Activated CD4-positive, alpha-beta T cell treated with anti-CD3 and anti-CD28 coated beads for 36 hours (primary cell): Measurements from ENCODE around the gene CAMTA2. TPM values are rescaled to one million over a fixed set of nuclear protein-coding genes. Genes with fewer than 3 reads are reported as not detected.

ENCODE experiments used
- ATAC-seq: fragments of 200-7000 bp; cut with Tn5 transposase; one replicate; pipeline ENCODE4 v1.10.0; 2021; ENCODE audit warnings: mild to moderate bottlenecking, moderate library complexity
- CTCF ChIA-PET: fragments of 350-600 bp; sonication (Branson Sonifier 250); formaldehyde crosslinking; loops from one replicate; lab custom pipeline; 2021; ENCODE audit warnings: antibody characterized with exemption; lab: Charles Lee
- POLR2A ChIA-PET: fragments of 350-600 bp; sonication (Branson Sonifier 250); formaldehyde crosslinking; loops from one replicate; lab custom pipeline; 2021; ENCODE audit warnings: antibody characterized with exemption, inconsistent platforms; lab: Charles Lee
- DNase-seq: peaks from one replicate; pipeline ENCODE4 v3.0.0-alpha.2; 2020
- H3K27ac Mint-ChIP-seq: one replicate; pipeline ENCODE4 v1.8.0; 2021; ENCODE audit warnings: mixed read lengths
- H3K27me3 Mint-ChIP-seq: one replicate; pipeline ENCODE4 v1.8.0; 2021; ENCODE audit warnings: mixed read lengths
- H3K36me3 Mint-ChIP-seq: one replicate; pipeline ENCODE4 v1.8.0; 2021; ENCODE audit warnings: low read depth, mixed read lengths
- H3K4me1 Mint-ChIP-seq: one replicate; pipeline ENCODE4 v1.8.0; 2021; ENCODE audit warnings: mixed read lengths
- H3K4me3 Mint-ChIP-seq: one replicate; pipeline ENCODE4 v1.8.0; 2021; ENCODE audit warnings: mild to moderate bottlenecking, moderate library complexity, mixed read lengths
- H3K9me3 Mint-ChIP-seq: one replicate; pipeline ENCODE4 v1.8.0; 2021; ENCODE audit warnings: low read depth, mixed read lengths
- intact Hi-C, 2 experiments: fragments of 100-400 bp; cut with DNase I in 1 of 2; cut with micrococcal nuclease in 1 of 2; formaldehyde crosslinking; loops; one replicate each; pipeline versions ENCODE4 v1.14.2 to v1.15.1; 2022 to 2024; cut with DNase I, micrococcal nuclease
- total RNA-seq, 2 experiments: library from RNA; stranded (reverse); gene quantifications; one replicate each; pipeline ENCODE4 v1.2.3, GENCODE V29; 2021

The CAMTA2 gene
- total RNA-seq, 2 experiments from 2014 or later, result 98.2 to 124 TPM

DNA sequence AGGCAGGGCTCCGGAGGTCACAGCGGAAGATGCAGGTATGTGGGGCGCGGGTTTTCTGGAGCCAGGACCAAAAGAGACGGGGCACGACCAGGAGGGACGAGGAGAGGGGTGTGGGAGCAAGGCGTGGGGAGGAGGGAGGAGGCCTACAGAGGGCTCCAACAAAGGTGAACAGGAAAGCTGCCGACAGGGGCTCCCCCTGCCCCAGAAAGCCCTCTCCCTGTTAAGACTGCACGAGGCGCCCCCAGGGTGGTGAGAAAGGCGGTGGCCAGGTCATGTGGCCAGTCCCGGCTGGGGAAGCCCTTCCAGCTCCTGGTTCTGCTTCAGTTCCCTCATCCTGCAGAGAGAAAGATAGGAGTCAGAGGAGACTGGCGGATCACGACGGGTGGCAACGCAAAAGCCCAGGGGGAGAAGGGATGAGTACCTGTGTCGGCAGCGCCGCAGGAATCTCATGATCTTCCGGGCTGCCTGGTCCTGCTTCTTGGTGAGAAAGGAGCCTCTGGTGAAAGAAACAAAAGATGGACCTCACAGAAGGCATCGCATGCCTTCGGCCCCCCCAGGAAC lies 18.9 kb downstream of the CAMTA2 start:
- ATAC-seq, result no peak
- Mint-ChIP-seq H3K27me3 (no peaks in the 10 kb centered on the region), H3K9me3 (peaks cover 4% of the 10 kb centered on the region), H3K4me1 (peaks cover 40% of the 10 kb centered on the region), H3K4me3 (no peak overlapping the region), H3K36me3 (peaks cover 48% of the 10 kb centered on the region), H3K27ac (no peak overlapping the region)
- CTCF ChIA-PET, result interaction anchor here (0.6 to 3.1 kb wide), 7 partner anchors 12 to 302 kb away, joined by 3 to 21 read pairs (median 4); partner anchors contain the start of genes GLTPD2, INCA1, KIF1C and RNF167
- POLR2A ChIA-PET, result interaction anchor here (0.5 to 6.0 kb wide), 4 partner anchors 21 to 315 kb away, joined by 3 to 80 read pairs (median 11); partner anchors contain the start of genes ENO3, INCA1, PFN1 and RNF167
- peak; percentile 68 for DNase-seq
- intact Hi-C loops, result loop anchor here (1.0 to 5.0 kb wide), 8 partner anchors 19 to 825 kb away; partner anchors contain the start of genes CAMTA2 (in 1 of the 2), CYB5D2 (in 1 of the 2), ZFP3 (in 1 of the 2) and ZNF594 (in 1 of the 2)

DNA sequence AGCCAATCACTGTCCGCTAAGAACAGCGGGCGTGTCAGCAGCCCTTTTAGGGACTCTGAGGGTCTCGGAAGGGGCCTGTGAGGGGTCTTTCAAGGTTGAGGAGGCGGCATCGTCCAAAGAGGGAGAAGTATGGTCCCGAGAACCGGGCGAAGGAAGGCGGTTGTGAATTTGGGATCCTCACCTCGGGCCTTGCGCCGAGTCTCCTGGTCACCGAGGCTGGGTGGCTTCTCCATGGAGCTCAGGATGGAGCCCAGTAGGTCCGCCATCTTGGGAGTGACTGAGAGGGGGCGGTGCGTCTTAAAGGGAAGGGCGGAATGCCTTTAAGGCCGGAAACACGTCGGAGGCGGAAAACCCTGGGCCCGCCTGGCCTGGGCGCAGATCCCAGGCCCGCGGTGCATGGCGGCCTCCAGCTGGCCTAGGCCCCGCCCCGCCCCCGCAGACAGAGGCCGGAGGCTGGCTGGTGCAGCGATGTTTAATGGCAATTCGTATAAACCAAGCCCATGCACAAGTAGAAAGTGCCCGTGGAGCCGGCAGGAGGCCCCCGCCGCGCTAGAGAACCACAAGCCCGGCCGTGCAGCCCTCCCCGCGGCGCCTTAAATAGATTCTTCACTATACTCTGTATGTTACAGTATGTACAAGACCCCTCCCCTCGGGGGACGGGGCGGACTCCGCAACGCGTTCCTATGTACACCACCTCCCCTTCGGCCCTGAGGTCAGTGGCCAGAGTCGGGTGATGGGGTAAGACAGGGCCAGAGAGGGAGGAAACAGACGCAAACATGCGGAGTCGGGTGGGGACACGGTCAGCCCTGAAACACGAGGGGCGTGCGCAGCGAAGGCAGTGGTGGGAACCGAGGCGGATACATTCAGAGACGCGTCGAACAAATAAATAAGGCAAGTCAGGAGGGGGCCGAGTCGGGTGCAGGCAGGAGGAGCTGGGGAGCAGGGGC lies 19.7 kb downstream of the CAMTA2 start, which contains the start of gene SPAG7:
TSS of gene SPAG7 (minus strand) at position 279 of the 947 bp plus-strand sequence. CDS start at position 266, 13 bp downstream.
- no peaks in the 10 kb centered on the region for H3K27me3 Mint-ChIP-seq
- DNase-seq, result peak; percentile 96
- peak; percentile 54 for ATAC-seq
- intact Hi-C loops, result loop anchor here (1.0 to 5.0 kb wide), 17 partner anchors 13 to 825 kb away; partner anchors contain the start of genes CHRNE (in 2 of the 2), RNF167 (in 2 of the 2), SLC25A11 (in 2 of the 2) and ARRB2 (in 1 of the 2)
- POLR2A ChIA-PET, result interaction anchor here (0.5 to 6.0 kb wide), 8 partner anchors 8 to 316 kb away, joined by 3 to 80 read pairs (median 4); partner anchors contain the start of genes ENO3, INCA1, PFN1 and RNF167
- peaks cover 4% of the 10 kb centered on the region for H3K9me3 Mint-ChIP-seq
- CTCF ChIA-PET, result interaction anchor here (0.6 to 1.6 kb wide), 17 partner anchors 12 to 303 kb away, joined by 3 to 13 read pairs (median 4); partner anchors contain the start of genes ENO3, GP1BA, INCA1 and KIF1C
- H3K36me3 Mint-ChIP-seq, result peaks cover 42% of the 10 kb centered on the region
- H3K4me1 Mint-ChIP-seq, result peaks cover 40% of the 10 kb centered on the region
- no peak within 1 kb of the TSS for H3K4me3 Mint-ChIP-seq
- no peak within 1 kb of the TSS for H3K27ac Mint-ChIP-seq

DNA sequence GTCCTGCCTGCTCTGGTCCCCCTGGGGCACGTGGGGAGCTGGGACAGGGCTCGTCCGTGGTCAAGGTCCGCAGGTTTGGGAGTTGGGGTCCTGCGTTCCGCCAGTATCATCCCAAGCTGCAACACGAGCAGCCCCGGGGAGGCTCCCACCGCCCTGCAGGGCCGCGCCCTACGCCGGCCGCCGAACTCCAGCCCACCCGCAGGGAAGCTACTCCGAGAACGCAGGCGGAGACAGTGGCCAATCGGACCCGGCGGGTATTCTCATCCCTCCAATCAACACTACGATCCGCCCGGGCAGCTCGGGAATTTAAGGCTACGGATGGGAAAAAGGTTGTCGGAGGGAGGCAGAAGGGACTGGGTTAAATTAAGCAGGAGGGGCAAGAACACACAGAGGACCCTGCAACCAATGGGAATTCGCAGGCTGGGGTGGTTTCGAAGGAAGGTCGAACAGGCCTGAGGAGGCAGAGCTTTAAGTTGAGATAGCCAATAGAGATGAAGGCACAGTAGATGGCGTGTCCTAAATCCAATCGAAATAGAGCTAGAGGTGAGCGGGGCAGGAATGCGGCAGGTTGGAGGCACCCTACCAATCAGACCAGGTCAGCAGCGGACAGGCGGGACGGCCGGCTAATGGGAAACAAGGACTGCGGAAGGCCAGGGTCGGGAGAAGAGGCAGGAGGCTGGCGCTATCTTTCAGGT lies 20.5 kb downstream of the CAMTA2 start:
- Mint-ChIP-seq H3K27me3 (no peaks in the 10 kb centered on the region), H3K9me3 (peaks cover 4% of the 10 kb centered on the region), H3K27ac (no peak overlapping the region), H3K4me1 (peaks cover 40% of the 10 kb centered on the region), H3K4me3 (no peak overlapping the region), H3K36me3 (peaks cover 37% of the 10 kb centered on the region)
- peak; percentile 80 for ATAC-seq
- intact Hi-C loops, result loop anchor here (1.0 to 5.0 kb wide), 16 partner anchors 14 to 520 kb away; partner anchors contain the start of genes CHRNE (in 2 of the 2), RNF167 (in 2 of the 2), SLC25A11 (in 2 of the 2) and ARRB2 (in 1 of the 2)
- ChIA-PET POLR2A (interaction anchor here (0.8 to 6.0 kb wide), 6 partner anchors 8 to 258 kb away, joined by 3 to 80 read pairs (median 4); partner anchors contain the start of genes ENO3, PFN1, RNF167 and SLC25A11), CTCF (interaction anchor here (0.6 to 1.6 kb wide), 18 partner anchors 9 to 255 kb away, joined by 3 to 13 read pairs (median 3); partner anchors contain the start of genes CHRNE, ENO3, GP1BA and INCA1)
- DNase-seq, result peak; percentile 95

DNA sequence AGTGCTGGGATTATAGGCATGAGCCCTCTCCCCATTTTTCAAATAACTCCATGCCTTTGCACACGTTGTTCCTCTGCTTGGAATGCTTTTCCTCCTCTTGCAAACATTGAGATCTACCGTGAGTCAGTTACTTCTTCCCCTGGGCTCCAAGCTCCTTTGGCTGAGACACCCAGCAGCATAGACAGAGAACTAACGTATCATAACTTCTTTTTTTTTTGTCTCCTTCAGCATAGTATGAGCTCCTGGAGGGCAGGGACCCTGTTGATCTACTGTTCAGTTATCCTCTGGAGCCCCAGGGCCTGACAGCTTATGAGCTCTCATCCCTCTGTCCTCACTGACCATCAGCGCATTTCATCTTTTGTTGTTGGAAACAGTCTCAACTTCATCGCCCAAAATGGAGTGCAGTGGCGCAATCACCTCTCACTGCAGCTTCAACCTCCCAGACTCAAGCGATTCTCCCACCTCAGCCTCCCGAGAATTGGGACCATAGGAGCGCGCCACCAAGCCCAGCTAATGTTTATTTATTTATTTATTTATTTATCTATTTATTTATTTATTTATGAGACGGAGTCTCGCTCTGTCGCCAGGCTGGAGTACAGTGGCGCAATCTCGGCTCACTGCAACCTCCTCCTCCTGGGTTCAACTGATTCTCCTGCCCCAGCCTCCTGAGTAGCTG lies 22.0 kb downstream of the CAMTA2 start:
- intact Hi-C loops, result loop anchor here (5.0 kb wide), 3 partner anchors 67 to 227 kb away; partner anchors contain the start of genes ZFP3 (in 1 of the 2) and ZNF594 (in 1 of the 2)
- Mint-ChIP-seq H3K4me3 (peak overlapping the region; percentile 36), H3K27me3 (no peaks in the 10 kb centered on the region), H3K36me3 (peaks cover 28% of the 10 kb centered on the region), H3K27ac (peak overlapping the region; percentile 47), H3K9me3 (peaks cover 4% of the 10 kb centered on the region), H3K4me1 (peaks cover 31% of the 10 kb centered on the region)
- ATAC-seq, result no peak
- ChIA-PET CTCF (interaction anchor here (0.6 to 1.7 kb wide), 3 partner anchors 11 to 316 kb away, joined by 3 to 4 read pairs (median 4); no protein-coding TSS in a partner anchor), POLR2A (interaction anchor here (1.1 to 6.0 kb wide), 2 partner anchors 18 to 26 kb away, joined by 4 to 80 read pairs; partner anchors contain the start of genes ENO3, PFN1, RNF167 and SLC25A11)
- DNase-seq, result no peak

DNA sequence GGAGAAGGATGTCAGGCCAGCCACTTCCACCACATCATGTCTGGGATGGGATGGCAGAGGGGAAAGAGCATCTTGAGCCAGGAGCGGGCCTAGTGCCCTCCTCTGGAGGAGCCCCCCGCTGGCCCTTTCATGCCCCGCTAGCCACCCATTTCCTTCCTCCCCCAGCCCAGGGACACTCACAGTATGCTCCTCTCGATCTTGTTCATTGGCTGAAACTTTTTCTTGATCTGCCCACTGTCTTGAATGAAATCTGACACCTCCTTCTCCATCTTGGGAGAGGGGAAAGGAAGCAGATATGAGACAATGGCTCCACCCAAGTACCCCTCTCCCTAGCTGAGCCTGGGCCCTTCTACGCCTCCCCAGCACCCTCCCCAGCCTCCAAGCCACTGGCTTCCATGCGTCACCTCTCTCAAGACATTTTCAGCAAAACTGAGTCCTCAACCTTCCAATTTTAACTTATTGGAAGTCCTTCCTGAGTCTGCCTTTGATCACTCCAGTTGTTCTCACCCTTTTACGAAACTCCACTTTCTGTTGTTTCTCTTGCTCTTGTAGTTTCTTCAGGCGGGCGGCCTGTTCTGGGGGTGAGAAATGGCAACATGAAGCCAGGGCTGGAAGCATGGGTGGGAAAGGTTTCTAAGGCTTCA lies 27.1 kb downstream of the CAMTA2 start:
- CTCF ChIA-PET, result interaction anchor here (1.3 kb wide), 1 partner anchor 26 kb away, joined by 3 read pairs; no protein-coding TSS in a partner anchor
- POLR2A ChIA-PET, result no interaction called here
- intact Hi-C loops, result no loop called here
- H3K27me3 Mint-ChIP-seq, result no peaks in the 10 kb centered on the region
- ATAC-seq, result no peak
- H3K9me3 Mint-ChIP-seq, result peaks cover 3% of the 10 kb centered on the region
- H3K4me1 Mint-ChIP-seq, result peaks cover 11% of the 10 kb centered on the region
- peaks cover 29% of the 10 kb centered on the region for H3K36me3 Mint-ChIP-seq
- no peak overlapping the region for H3K4me3 Mint-ChIP-seq
- DNase-seq, result no peak
- H3K27ac Mint-ChIP-seq, result no peak overlapping the region

GRCh38 chr17:4959261-4959965 lies 28.1 kb downstream of the CAMTA2 start:
- Mint-ChIP-seq H3K4me3 (no peak overlapping the region), H3K9me3 (no peaks in the 10 kb centered on the region), H3K27me3 (no peaks in the 10 kb centered on the region), H3K27ac (no peak overlapping the region), H3K4me1 (peaks cover 7% of the 10 kb centered on the region), H3K36me3 (peaks cover 23% of the 10 kb centered on the region)
- CTCF ChIA-PET, result interaction anchor here (1.3 kb wide), 1 partner anchor 27 kb away, joined by 3 read pairs; no protein-coding TSS in a partner anchor
- POLR2A ChIA-PET, result interaction anchor here (0.5 to 1.2 kb wide), 3 partner anchors 8 to 119 kb away, joined by 3 to 4 read pairs (median 3); partner anchors contain the start of genes ENO3, SPAG7 and ZFP3
- intact Hi-C loops, result no loop called here
- DNase-seq (no peak), ATAC-seq (no peak)

DNA sequence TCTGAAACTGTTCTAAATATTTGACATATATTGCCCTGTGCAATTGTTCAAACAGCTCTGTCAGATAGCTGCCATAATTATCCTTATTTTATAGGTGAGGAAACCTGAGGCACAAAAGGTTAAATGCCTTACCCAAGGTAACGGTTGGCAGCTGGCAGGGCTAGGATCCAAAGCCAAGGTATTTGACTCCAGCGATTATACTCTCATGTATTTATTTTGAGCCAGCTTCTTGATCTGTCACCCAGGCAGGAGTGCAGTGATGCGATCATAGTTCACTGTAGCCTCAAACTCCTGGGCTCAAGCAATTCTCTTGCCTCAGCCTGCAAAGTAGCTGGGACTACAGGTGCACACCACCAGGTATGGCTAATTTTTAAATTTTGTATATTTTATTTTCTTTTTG lies 29.4 kb downstream of the CAMTA2 start:
- Mint-ChIP-seq H3K27me3 (no peaks in the 10 kb centered on the region), H3K4me1 (peaks cover 7% of the 10 kb centered on the region), H3K4me3 (no peak overlapping the region), H3K9me3 (no peaks in the 10 kb centered on the region), H3K27ac (no peak overlapping the region), H3K36me3 (peaks cover 22% of the 10 kb centered on the region)
- ATAC-seq, result no peak
- no peak for DNase-seq
- POLR2A ChIA-PET, result interaction anchor here (0.6 kb wide), 1 partner anchor 25 kb away, joined by 3 read pairs; no protein-coding TSS in a partner anchor
- CTCF ChIA-PET, result interaction anchor here (0.6 to 1.2 kb wide), 2 partner anchors 9 to 12 kb away, joined by 3 to 6 read pairs; no protein-coding TSS in a partner anchor
- intact Hi-C loops, result no loop called here

DNA sequence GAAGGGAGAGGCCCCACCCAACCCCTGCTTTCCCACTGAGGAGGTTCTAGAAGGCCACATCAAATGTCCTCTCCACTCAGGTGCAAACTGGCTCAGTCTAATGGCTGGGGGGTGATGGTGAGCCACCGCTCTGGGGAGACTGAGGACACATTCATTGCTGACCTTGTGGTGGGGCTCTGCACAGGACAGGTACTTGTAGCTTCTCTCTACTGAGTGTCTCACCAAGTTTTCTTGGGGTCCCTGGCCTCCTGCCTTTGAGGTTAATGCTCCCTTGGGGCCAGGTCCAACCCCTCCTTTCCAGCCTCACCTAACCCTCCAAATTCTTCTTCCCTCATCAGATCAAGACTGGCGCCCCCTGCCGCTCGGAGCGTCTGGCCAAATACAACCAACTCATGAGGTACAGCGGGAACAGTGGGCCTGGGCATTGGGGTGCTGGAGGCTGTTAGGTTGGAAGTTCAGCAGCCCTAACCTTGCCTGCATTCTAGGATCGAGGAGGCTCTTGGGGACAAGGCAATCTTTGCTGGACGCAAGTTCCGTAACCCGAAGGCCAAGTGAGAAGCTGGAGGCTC lies 30.9 kb downstream of the CAMTA2 start:
- Mint-ChIP-seq H3K9me3 (no peaks in the 10 kb centered on the region), H3K36me3 (peaks cover 21% of the 10 kb centered on the region), H3K27me3 (no peaks in the 10 kb centered on the region), H3K27ac (no peak overlapping the region), H3K4me1 (peaks cover 9% of the 10 kb centered on the region), H3K4me3 (no peak overlapping the region)
- intact Hi-C loops, result no loop called here
- peak; percentile 72 for DNase-seq
- ChIA-PET POLR2A (no interaction called here), CTCF (interaction anchor here (0.9 to 1.1 kb wide), 3 partner anchors 10 to 149 kb away, joined by 3 read pairs; partner anchors contain the start of gene SPAG7)
- ATAC-seq, result peak; percentile 55
